Measurements from ENCODE around the gene KCNH2.

- TF ChIP-seq CTCF (IDR thresholded peaks at IDR 0.05), result no peak
- TF ChIP-seq EP300 (IDR thresholded peaks at IDR 0.05), result no peak
Measured at GRCh38 chr7:150949971-150950491, 28.1 kb downstream of the KCNH2 start.
